Activated CD4-positive, alpha-beta T cell treated with anti-CD3 and anti-CD28 coated beads, Interleukin-2, amount 10 ng/mL, durations not matched to agents 7 days and 5 days (primary cell): ENCODE data around the gene SNX25. TPM values are rescaled to one million over a fixed set of nuclear protein-coding genes. Genes with fewer than 3 reads are reported as not detected.
A peak's percentile ranks its signal among the peaks of the same experiment; 100 is the strongest.

Source experiments
- CTCF ChIA-PET: fragments of 350-600 bp; sonication (Branson Sonifier 250); formaldehyde crosslinking; loops from one replicate; lab custom pipeline; 2021; ENCODE audit warnings: antibody characterized with exemption; lab: Charles Lee
- POLR2A ChIA-PET: fragments of 350-600 bp; sonication (Branson Sonifier 250); formaldehyde crosslinking; loops from one replicate; lab custom pipeline; 2021; ENCODE audit warnings: antibody characterized with exemption; lab: Charles Lee
- DNase-seq: peaks from one replicate; pipeline ENCODE4 v3.0.0-alpha.2; 2020
- H3K27ac Mint-ChIP-seq: one replicate; pipeline ENCODE4 v1.8.0; 2021; ENCODE audit warnings: mild to moderate bottlenecking, moderate library complexity, mixed read lengths
- H3K27me3 Mint-ChIP-seq: one replicate; pipeline ENCODE4 v1.8.0; 2021; ENCODE audit warnings: mixed read lengths
- H3K36me3 Mint-ChIP-seq: one replicate; pipeline ENCODE4 v1.8.0; 2021; ENCODE audit warnings: low read depth, mixed read lengths
- H3K4me1 Mint-ChIP-seq: one replicate; pipeline ENCODE4 v1.8.0; 2021; ENCODE audit warnings: mixed read lengths
- H3K4me3 Mint-ChIP-seq: one replicate; pipeline ENCODE4 v1.8.0; 2021; ENCODE audit warnings: mild to moderate bottlenecking, moderate library complexity, mixed read lengths
- H3K9me3 Mint-ChIP-seq: one replicate; pipeline ENCODE4 v1.8.0; 2021; ENCODE audit warnings: mixed read lengths
- total RNA-seq, 2 experiments: library from RNA; stranded (reverse); gene quantifications; one replicate each; pipeline ENCODE4 v1.2.3, GENCODE V29; 2021

SNX25 gene
- total RNA-seq, 2 experiments from 2014 or later = 9.0 to 12.0 TPM

GRCh38 chr4:185210102-185210981 lies 944 bp downstream of the SNX25 start:
- H3K27ac Mint-ChIP-seq = peak overlapping the region; percentile 82
- H3K27me3 Mint-ChIP-seq = peaks cover 15% of the 10 kb centered on the region
- peak; percentile 41 for DNase-seq
- CTCF ChIA-PET = interaction anchor here (1.1 to 2.2 kb wide), 4 partner anchors 8 to 215 kb away, joined by 3 to 5 read pairs (median 4); partner anchors contain the start of gene UFSP2
- peak overlapping the region; percentile 84 for H3K4me3 Mint-ChIP-seq
- H3K36me3 Mint-ChIP-seq = peaks cover 9% of the 10 kb centered on the region
- peaks cover 23% of the 10 kb centered on the region for H3K4me1 Mint-ChIP-seq
- POLR2A ChIA-PET = no interaction called here
- H3K9me3 Mint-ChIP-seq = no peaks in the 10 kb centered on the region

GRCh38 chr4:185211035-185211434 lies 1.6 kb downstream of the SNX25 start:
- ChIA-PET POLR2A (no interaction called here), CTCF (interaction anchor here (1.7 kb wide), 1 partner anchor 130 kb away, joined by 3 read pairs; no protein-coding TSS in a partner anchor)
- Mint-ChIP-seq H3K27ac (peak overlapping the region; percentile 82), H3K36me3 (peaks cover 9% of the 10 kb centered on the region), H3K4me1 (peaks cover 23% of the 10 kb centered on the region), H3K4me3 (peak overlapping the region; percentile 84), H3K27me3 (peaks cover 15% of the 10 kb centered on the region), H3K9me3 (no peaks in the 10 kb centered on the region)
- DNase-seq = no peak

- Mint-ChIP-seq H3K4me3 (peak overlapping the region; percentile 84), H3K36me3 (peaks cover 9% of the 10 kb centered on the region), H3K27me3 (peaks cover 15% of the 10 kb centered on the region), H3K9me3 (no peaks in the 10 kb centered on the region), H3K27ac (no peak overlapping the region), H3K4me1 (peaks cover 23% of the 10 kb centered on the region)
- POLR2A ChIA-PET = no interaction called here
- no peak for DNase-seq
- CTCF ChIA-PET = no interaction called here
Measured at GRCh38 chr4:185211641-185212040, 2.2 kb downstream of the SNX25 start.

GRCh38 chr4:185212581-185212980 lies 3.2 kb downstream of the SNX25 start:
- CTCF ChIA-PET = interaction anchor here (0.8 to 0.9 kb wide), 2 partner anchors 16 to 76 kb away, joined by 3 read pairs; no protein-coding TSS in a partner anchor
- no peak overlapping the region for H3K27ac Mint-ChIP-seq
- H3K27me3 Mint-ChIP-seq = peaks cover 15% of the 10 kb centered on the region
- H3K9me3 Mint-ChIP-seq = no peaks in the 10 kb centered on the region
- H3K4me1 Mint-ChIP-seq = peaks cover 23% of the 10 kb centered on the region
- POLR2A ChIA-PET = no interaction called here
- peaks cover 9% of the 10 kb centered on the region for H3K36me3 Mint-ChIP-seq
- no peak overlapping the region for H3K4me3 Mint-ChIP-seq
- DNase-seq = no peak

GRCh38 chr4:185213877-185214276 lies 4.5 kb downstream of the SNX25 start:
- ChIA-PET POLR2A (no interaction called here), CTCF (interaction anchor here (1.0 kb wide), 1 partner anchor 182 kb away, joined by 3 read pairs; the partner anchor contains the start of genes ANKRD37 and LRP2BP)
- Mint-ChIP-seq H3K4me3 (no peak overlapping the region), H3K27ac (no peak overlapping the region), H3K27me3 (peaks cover 15% of the 10 kb centered on the region), H3K36me3 (peaks cover 9% of the 10 kb centered on the region), H3K9me3 (no peaks in the 10 kb centered on the region), H3K4me1 (peaks cover 19% of the 10 kb centered on the region)
- DNase-seq = no peak

- Mint-ChIP-seq H3K27me3 (peaks cover 15% of the 10 kb centered on the region), H3K4me1 (peaks cover 17% of the 10 kb centered on the region), H3K9me3 (no peaks in the 10 kb centered on the region), H3K36me3 (peaks cover 11% of the 10 kb centered on the region), H3K4me3 (no peak overlapping the region), H3K27ac (no peak overlapping the region)
- ChIA-PET POLR2A (no interaction called here), CTCF (no interaction called here)
- no peak for DNase-seq
Measured at GRCh38 chr4:185215261-185215660, 5.9 kb downstream of the SNX25 start.

GRCh38 chr4:185217408-185217975 lies 8.1 kb downstream of the SNX25 start:
- POLR2A ChIA-PET = no interaction called here
- H3K4me3 Mint-ChIP-seq = no peak overlapping the region
- CTCF ChIA-PET = no interaction called here
- peaks cover 2% of the 10 kb centered on the region for H3K4me1 Mint-ChIP-seq
- no peak for DNase-seq
- H3K27me3 Mint-ChIP-seq = no peaks in the 10 kb centered on the region
- no peak overlapping the region for H3K27ac Mint-ChIP-seq
- H3K36me3 Mint-ChIP-seq = peaks cover 8% of the 10 kb centered on the region
- no peaks in the 10 kb centered on the region for H3K9me3 Mint-ChIP-seq

- Mint-ChIP-seq H3K9me3 (no peaks in the 10 kb centered on the region), H3K4me3 (no peak overlapping the region), H3K27ac (no peak overlapping the region), H3K27me3 (no peaks in the 10 kb centered on the region), H3K36me3 (peaks cover 8% of the 10 kb centered on the region), H3K4me1 (peaks cover 2% of the 10 kb centered on the region)
- DNase-seq = no peak
- ChIA-PET CTCF (interaction anchor here (0.6 to 0.7 kb wide), 2 partner anchors 9 to 38 kb away, joined by 3 read pairs; partner anchors contain the start of gene SNX25), POLR2A (no interaction called here)
Measured at GRCh38 chr4:185218312-185218711, 8.9 kb downstream of the SNX25 start.

GRCh38 chr4:185219551-185220344 lies 10.3 kb downstream of the SNX25 start:
- POLR2A ChIA-PET = no interaction called here
- peaks cover 5% of the 10 kb centered on the region for H3K36me3 Mint-ChIP-seq
- H3K27ac Mint-ChIP-seq = no peak overlapping the region
- no peak for DNase-seq
- H3K27me3 Mint-ChIP-seq = no peaks in the 10 kb centered on the region
- H3K4me3 Mint-ChIP-seq = no peak overlapping the region
- peaks cover 2% of the 10 kb centered on the region for H3K4me1 Mint-ChIP-seq
- CTCF ChIA-PET = interaction anchor here (0.7 kb wide), 1 partner anchor 157 kb away, joined by 3 read pairs; no protein-coding TSS in a partner anchor
- H3K9me3 Mint-ChIP-seq = no peaks in the 10 kb centered on the region

- Mint-ChIP-seq H3K27ac (no peak overlapping the region), H3K4me3 (no peak overlapping the region), H3K27me3 (no peaks in the 10 kb centered on the region), H3K9me3 (no peaks in the 10 kb centered on the region), H3K36me3 (peaks cover 5% of the 10 kb centered on the region), H3K4me1 (peaks cover 2% of the 10 kb centered on the region)
- POLR2A ChIA-PET = no interaction called here
- DNase-seq = no peak
- CTCF ChIA-PET = no interaction called here
Measured at GRCh38 chr4:185221491-185221890, 12.1 kb downstream of the SNX25 start.

- Mint-ChIP-seq H3K4me1 (peaks cover 2% of the 10 kb centered on the region), H3K4me3 (no peak overlapping the region), H3K27me3 (no peaks in the 10 kb centered on the region), H3K9me3 (no peaks in the 10 kb centered on the region), H3K36me3 (peaks cover 5% of the 10 kb centered on the region), H3K27ac (no peak overlapping the region)
- DNase-seq = no peak
- ChIA-PET CTCF (no interaction called here), POLR2A (no interaction called here)
Measured at GRCh38 chr4:185221912-185222311, 12.5 kb downstream of the SNX25 start.

- H3K27me3 Mint-ChIP-seq = no peaks in the 10 kb centered on the region
- H3K36me3 Mint-ChIP-seq = peaks cover 5% of the 10 kb centered on the region
- ChIA-PET CTCF (no interaction called here), POLR2A (no interaction called here)
- no peak overlapping the region for H3K27ac Mint-ChIP-seq
- H3K4me3 Mint-ChIP-seq = no peak overlapping the region
- H3K9me3 Mint-ChIP-seq = no peaks in the 10 kb centered on the region
- DNase-seq = no peak
- peaks cover 2% of the 10 kb centered on the region for H3K4me1 Mint-ChIP-seq
Measured at GRCh38 chr4:185222598-185222997, 13.2 kb downstream of the SNX25 start.
